K562 (cell line): ENCODE data around the gene ZNF839. TPM values are rescaled to one million over a fixed set of nuclear protein-coding genes. Genes with fewer than 3 reads are reported as not detected.
"Not testable (repeated sequence)": the region's sequence is repeated elsewhere in the genome, so short reads cannot be mapped to it uniquely, and the experiment has no call there.

Experiments used
- ATAC-seq: fragments of 200-7000 bp; cut with Tn5 transposase; 3 replicates; pipeline ENCODE4 v1.9.1; 2020; ENCODE audit warnings: moderate library complexity
- BruUV-seq: library from RNA; stranded (reverse); fragments of 400-500 nt; replicated peaks from 2 replicates; lab custom pipeline; 2021; lab: Mats Ljungman, UMichigan
- CTCF ChIA-PET: fragments of 300-600 bp; formaldehyde crosslinking; extraction: SDS; loops from one replicate; lab custom pipeline; 2021; ENCODE audit warnings: low intra/inter-chr PET ratio; lab: Yijun Ruan, JAX
- POLR2A ChIA-PET: fragments of 300-600, 350-650 bp; sonication (Branson Sonifier 250); formaldehyde crosslinking; extraction: SDS; loops from one replicate; lab custom pipeline; 2021; ENCODE audit warnings: antibody characterized with exemption, inconsistent platforms; lab: Yijun Ruan, JAX
- DNase-seq, 4 experiments: peaks; one replicate each; pipeline versions ENCODE4 v3.0.0 to v3.0.0-alpha.2; 2011 to 2018; ENCODE audit warnings: low spot score in 3 of 4, mixed read lengths in 3 of 4; ENCODE audit errors: extremely low read depth in 1 of 4
- FAIRE-seq: peaks from 2 replicates; lab custom pipeline; 2011; peaks lifted over from hg19 to GRCh38; lab: Jason Lieb, UNC
- H2AFZ ChIP-seq: 2 replicates; pipeline ENCODE4 v1.6.0; 2011; ENCODE audit warnings: low read depth, low read length, control low read depth, inconsistent platforms
- H3K27ac ChIP-seq: fragments of 200-600 bp; 3 replicates; pipeline ENCODE4 v1.8.0; 2011; ENCODE audit warnings: low read depth, mild to moderate bottlenecking, control low read depth, inconsistent platforms, low read length, moderate library complexity, mixed read lengths; ENCODE audit errors: extremely low read depth
- H3K27me3 ChIP-seq, 2 experiments: fragments of 300-600 bp in 1 of 2; 2 replicates in 1 of 2; 3 replicates in 1 of 2; pipeline versions ENCODE4 v1.6.0 to v1.8.0; 2011; ENCODE audit warnings: inconsistent platforms in 2 of 2, low read length in 2 of 2, mild to moderate bottlenecking in 1 of 2, mixed read lengths in 1 of 2, moderate library complexity in 1 of 2; ENCODE audit not compliant: control insufficient read depth in 2 of 2, insufficient read depth in 2 of 2
- H3K36me3 ChIP-seq: fragments of 300-600 bp; 3 replicates; pipeline ENCODE4 v1.8.0; 2011; ENCODE audit warnings: mild to moderate bottlenecking, low read length, inconsistent platforms; ENCODE audit not compliant: control insufficient read depth, insufficient read depth
- H3K4me1 ChIP-seq, 2 experiments: fragments of 200-600 bp in 1 of 2; replicated peaks in 1 of 2; 2 replicates in 1 of 2; 3 replicates in 1 of 2; pipeline versions ENCODE4 v1.5.1 to v1.8.0; 2011; ENCODE audit warnings: inconsistent platforms in 2 of 2, low read length in 2 of 2, mild to moderate bottlenecking in 1 of 2, mixed read lengths in 1 of 2, moderate library complexity in 1 of 2; ENCODE audit not compliant: control insufficient read depth in 2 of 2, insufficient read depth in 2 of 2
- H3K4me2 ChIP-seq: 2 replicates; pipeline ENCODE4 v1.6.1; 2011; ENCODE audit warnings: low read length, control low read depth, inconsistent platforms, mixed read lengths; ENCODE audit not compliant: insufficient read depth
- H3K4me3 ChIP-seq: fragments of 200-600 bp; sonication (generic), shearing (Covaris generic); 2 replicates; pipeline ENCODE4 v1.5.1; 2016; ENCODE audit warnings: control low read depth, inconsistent platforms
- H3K79me2 ChIP-seq: fragments of 200-600 bp; 3 replicates; pipeline ENCODE4 v1.8.0; 2011; ENCODE audit warnings: low read length, inconsistent platforms; ENCODE audit not compliant: control insufficient read depth, insufficient read depth
- H3K9ac ChIP-seq, 2 experiments: 2 replicates each; pipeline versions ENCODE4 v1.6.0 to v1.6.1; 2011; ENCODE audit warnings: low read depth in 2 of 2, low read length in 2 of 2, control low read depth in 1 of 2, inconsistent platforms in 1 of 2, mild to moderate bottlenecking in 1 of 2, mixed read lengths in 1 of 2; ENCODE audit not compliant: insufficient read depth in 1 of 2
- H3K9me1 ChIP-seq: one replicate; pipeline ENCODE4 v1.6.0; 2011; ENCODE audit warnings: inconsistent platforms, mild to moderate bottlenecking, low read length, moderate library complexity; ENCODE audit not compliant: control insufficient read depth, insufficient read depth
- H3K9me3 ChIP-seq: replicated peaks from 2 replicates; pipeline ENCODE4 v1.5.1; 2011; ENCODE audit warnings: low read depth, low read length, inconsistent platforms; ENCODE audit not compliant: control insufficient read depth, insufficient read depth
- H4K20me1 ChIP-seq: replicated peaks from 2 replicates; pipeline ENCODE4 v1.6.1; 2011; ENCODE audit warnings: low read length, inconsistent platforms, mixed read lengths; ENCODE audit not compliant: control insufficient read depth, insufficient read depth
- FOXP4 ChIP-seq: sonication (generic); formaldehyde crosslinking; IDR thresholded peaks from 2 replicates; pipeline ENCODE4 v1.8.0; 2022; ENCODE audit warnings: mild to moderate bottlenecking, missing genetic modification reagents, borderline replicate concordance
- NFYB ChIP-seq: IDR thresholded peaks from 2 replicates; pipeline ENCODE4 v1.6.1; 2011; ENCODE audit warnings: mild to moderate bottlenecking, moderate library complexity; ENCODE audit not compliant: insufficient read length; ENCODE audit errors: extremely low read depth
- TRIM24 ChIP-seq, 2 experiments: fragments of 450-650 bp; IDR thresholded peaks; 2 replicates each; pipeline ENCODE4 v1.6.1; 2016
- WGBS: fragments of 100-300 bp; shearing (Covaris generic); methylation state at CpG from one replicate; pipeline ENCODE4 v1.1.6; 2016; ENCODE audit warnings: low coverage, mixed read lengths; ENCODE audit not compliant: insufficient coverage; ENCODE audit errors: missing lambda C conversion rate; 5-methylcytosine and 5-hydroxymethylcytosine counted together
- in situ Hi-C: fragments of 300-500 bp; cut with MboI; formaldehyde crosslinking; loops from 4 replicates; pipeline ENCODE4 v1.15.0; 2018; ENCODE audit warnings: inconsistent platforms, mixed read lengths
- intact Hi-C: fragments of 100-400 bp; cut with micrococcal nuclease; formaldehyde crosslinking; loops from 2 replicates; pipeline ENCODE4 v1.14.2; 2022
- polyA plus RNA-seq, 8 experiments: library from polyadenylated mRNA; depleted of rRNA in 4 of 8; stranded (reverse) in 5 of 8; unstranded in 3 of 8; fragments of >200 nt; fragmentation: Nextera tagmentation in 2 of 8; fragmentation: Illumina TruSeq in 1 of 8; extraction: Ambion mirVana in 2 of 8; extraction: Trizol in 1 of 8; gene quantifications; 2 replicates each; pipeline versions ENCODE4 v1.2.1 to v1.2.3, GENCODE V29; 2011 to 2014; ENCODE audit warnings: inconsistent platforms in 1 of 8, missing spikeins in 1 of 8
- total RNA-seq, 7 experiments: library from RNA; depleted of rRNA in 6 of 7; stranded (reverse); fragments of >200 nt in 6 of 7; fragmentation: Illumina TruSeq in 2 of 7; extraction: Trizol in 2 of 7; gene quantifications; 2 replicates each; pipeline versions ENCODE4 v1.2.1 to v1.2.3, GENCODE V29; 2011 to 2021; ENCODE audit warnings: low replicate concordance in 1 of 7

ZNF839 gene
- total and polyA plus RNA-seq, 9 of the 15 experiments (the other 6 are each of a cell fraction or from before 2014, with no cell fraction given): 0.42 to 8.4 (median 5.7) TPM

GRCh38 chr14:102297436-102298170, 21.9 kb upstream of the ZNF839 start (continued):
- no peak for TF ChIP-seq FOXP4 (CRISPR knock-in tag)
- no peak for TF ChIP-seq TRIM24 (IDR thresholded peaks at IDR 0.05)

GRCh38 chr14:102298303-102299070, 21.1 kb upstream of the ZNF839 start:
- BruUV-seq, H3K36me3 ChIP-seq, ATAC-seq, intact Hi-C loops, H3K27ac ChIP-seq, H3K79me2 ChIP-seq, H4K20me1 ChIP-seq, H3K4me2 ChIP-seq, CTCF ChIA-PET, in situ Hi-C loops, H2AFZ ChIP-seq, H3K27me3 ChIP-seq, H3K4me1 ChIP-seq, DNase-seq, H3K9ac ChIP-seq, H3K4me3 ChIP-seq, FAIRE-seq, H3K9me1 ChIP-seq, H3K9me3 ChIP-seq: not testable (repeated sequence)
- POLR2A ChIA-PET: interaction anchor here (0.7 kb wide), 1 partner anchor 26 kb away, joined by 3 read pairs; no protein-coding TSS in a partner anchor
- WGBS: 84% methylated on average over 8 of the region's 12 CpGs
- TF ChIP-seq NFYB: peak; percentile 49
